Measurements from ENCODE around the gene ANKRD11.

DNA sequence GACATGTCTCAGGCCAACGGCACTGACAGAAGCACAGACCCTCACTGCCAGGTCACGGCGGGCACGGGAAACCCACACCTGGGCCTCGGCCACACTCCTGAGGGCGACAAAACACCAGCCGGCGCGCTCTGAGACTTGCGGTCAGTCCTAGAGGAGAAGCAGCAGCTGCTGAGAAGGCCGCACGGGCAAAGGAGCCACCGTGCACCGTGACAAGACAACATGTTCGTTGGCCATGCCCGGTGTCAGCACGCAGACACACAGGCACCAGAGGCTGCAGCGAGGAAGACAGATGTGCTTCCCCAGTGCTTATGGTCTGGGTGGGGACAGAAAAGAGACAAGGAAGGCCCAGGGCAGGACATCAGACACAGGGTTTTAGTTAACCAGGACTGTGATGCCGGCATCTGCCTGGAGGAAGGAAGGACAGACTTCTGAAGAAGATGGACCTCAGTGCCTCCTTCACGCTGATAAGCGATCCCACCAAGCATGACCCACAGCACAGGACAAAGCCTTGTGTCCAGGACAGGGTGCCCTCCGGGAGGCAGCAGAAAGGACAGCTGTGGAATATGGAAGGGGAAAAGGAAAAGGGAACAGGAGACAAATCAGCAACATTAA is 84.0 kb downstream of the ANKRD11 start:
- TF ChIP-seq POLR2A (IDR thresholded peaks at IDR 0.05; ENCODE audit: low read depth, low read length) (no peak), POLR2AphosphoS5 (IDR thresholded peaks at IDR 0.05; ENCODE audit: low read depth, low read length) (0 out of 2 replicates have a peak, but pooled peaks have one; percentile 26)
